KG1 (cell line): ENCODE data around the gene MOB2.

Source experiments
- DNase-seq: peaks from one replicate; lab custom pipeline; 2025; lab: John Stamatoyannopoulos, UW

Gene MOB2

GRCh38 chr11:1486054-1486825, at the start of gene MOB2:
Gene MOB2, minus strand, starts transcription at chr11:1486779. Its CDS starts 223 bp downstream, at chr11:1486556.
- no peak for DNase-seq

- DNase-seq: no peak
Measured at GRCh38 chr11:1534682-1535081, 48.1 kb upstream of the MOB2 start.

- no peak for DNase-seq
Measured at GRCh38 chr11:1534171-1534570, 47.6 kb upstream of the MOB2 start.

- DNase-seq: no peak
Measured at GRCh38 chr11:1533342-1533725, 46.8 kb upstream of the MOB2 start.

- no peak for DNase-seq
Measured at GRCh38 chr11:1532606-1533341, 46.2 kb upstream of the MOB2 start.

GRCh38 chr11:1532014-1532586, 45.5 kb upstream of the MOB2 start:
- no peak for DNase-seq

- DNase-seq: no peak
Measured at GRCh38 chr11:1531449-1532013, 45.0 kb upstream of the MOB2 start.

- DNase-seq: no peak
Measured at GRCh38 chr11:1530686-1531448, 44.3 kb upstream of the MOB2 start.

- DNase-seq: no peak
Measured at GRCh38 chr11:1529774-1530173, 43.2 kb upstream of the MOB2 start.

- DNase-seq: no peak
Measured at GRCh38 chr11:1529286-1529685, 42.7 kb upstream of the MOB2 start.

- no peak for DNase-seq
Measured at GRCh38 chr11:1528710-1529109, 42.1 kb upstream of the MOB2 start.

GRCh38 chr11:1526785-1527184, 40.2 kb upstream of the MOB2 start:
- no peak for DNase-seq

GRCh38 chr11:1523779-1524178, 37.2 kb upstream of the MOB2 start:
- DNase-seq: no peak

GRCh38 chr11:1523077-1523476, 36.5 kb upstream of the MOB2 start:
- DNase-seq: no peak

GRCh38 chr11:1522081-1522424, 35.5 kb upstream of the MOB2 start:
- no peak for DNase-seq

GRCh38 chr11:1521382-1522080, 35.0 kb upstream of the MOB2 start:
- no peak for DNase-seq

GRCh38 chr11:1520663-1521267, 34.2 kb upstream of the MOB2 start:
- DNase-seq: no peak

- no peak for DNase-seq
Measured at GRCh38 chr11:1520209-1520662, 33.7 kb upstream of the MOB2 start.

- DNase-seq: no peak
Measured at GRCh38 chr11:1519028-1520010, 32.7 kb upstream of the MOB2 start.

- no peak for DNase-seq
Measured at GRCh38 chr11:1518301-1518700, 31.7 kb upstream of the MOB2 start.
